Loucy (cell line): ENCODE data around the gene GPR135.

Source experiments
- H2AFZ ChIP-seq: fragments of 200-600 bp; sonication (generic); 2 replicates; pipeline ENCODE4 v1.6.0; 2016; ENCODE audit warnings: antibody characterized with exemption, mild to moderate bottlenecking, low read length, moderate library complexity
- H3F3A ChIP-seq: fragments of 200-600 bp; 2 replicates; pipeline ENCODE4 v1.6.0; 2016; ENCODE audit warnings: antibody characterized with exemption, low read depth, mild to moderate bottlenecking
- H3K27me3 ChIP-seq: fragments of 200-600 bp; sonication (generic); 2 replicates; pipeline ENCODE4 v1.6.1; 2014; ENCODE audit warnings: low read length, mild to moderate bottlenecking; ENCODE audit not compliant: insufficient read depth, poor library complexity, severe bottlenecking
- H3K36me3 ChIP-seq: fragments of 200-600 bp; sonication (generic); 2 replicates; pipeline ENCODE4 v1.6.1; 2016; ENCODE audit warnings: low read length; ENCODE audit not compliant: insufficient read depth
- H3K4me1 ChIP-seq: fragments of 200-600 bp; sonication (generic); 2 replicates; pipeline ENCODE4 v1.5.1; 2014; ENCODE audit warnings: low read length, mild to moderate bottlenecking; ENCODE audit not compliant: insufficient read depth, poor library complexity, severe bottlenecking
- H3K4me2 ChIP-seq: fragments of 200-600 bp; sonication (generic); 2 replicates; pipeline ENCODE4 v1.6.0; 2014; ENCODE audit warnings: antibody characterized with exemption, low read length, low read depth, mild to moderate bottlenecking; ENCODE audit not compliant: poor library complexity, severe bottlenecking
- H3K4me3 ChIP-seq: fragments of 200-600 bp; sonication (generic); 2 replicates; pipeline ENCODE4 v1.5.1; 2014; ENCODE audit warnings: low read length, mild to moderate bottlenecking, mixed read lengths; ENCODE audit not compliant: poor library complexity, severe bottlenecking
- H3K79me2 ChIP-seq: fragments of 200-600 bp; sonication (generic); 2 replicates; pipeline ENCODE4 v1.6.1; 2014; ENCODE audit warnings: low read length; ENCODE audit not compliant: insufficient read depth
- H3K9ac ChIP-seq: fragments of 200-600 bp; sonication (generic); 2 replicates; pipeline ENCODE4 v1.6.0; 2014; ENCODE audit warnings: mild to moderate bottlenecking, low read depth, low read length, moderate library complexity; ENCODE audit not compliant: poor library complexity, severe bottlenecking
- H3K9me2 ChIP-seq: fragments of 200-600 bp; sonication (generic); replicated peaks from 2 replicates; pipeline ENCODE4 v1.6.1; 2016; ENCODE audit warnings: low read depth, low read length, mixed read lengths
- H3K9me3 ChIP-seq: fragments of 200-600 bp; sonication (generic); 2 replicates; pipeline ENCODE4 v1.6.1; 2014; ENCODE audit warnings: mild to moderate bottlenecking, antibody characterized with exemption, low read length, low read depth; ENCODE audit not compliant: insufficient read depth
- H4K20me1 ChIP-seq: fragments of 200-600 bp; sonication (generic); 2 replicates; pipeline ENCODE4 v1.6.0; 2014; ENCODE audit warnings: antibody characterized with exemption, low read length, mild to moderate bottlenecking; ENCODE audit not compliant: insufficient read depth, poor library complexity, severe bottlenecking
- EZH2phosphoT487 ChIP-seq: fragments of 200-600 bp; IDR thresholded peaks from 2 replicates; pipeline ENCODE4 v1.6.1; 2018; ENCODE audit warnings: antibody characterized with exemption, mild to moderate bottlenecking, moderate library complexity, borderline replicate concordance
- TF ChIP-seq, protein P1 (sequence below): fragments of 200-600 bp; sonication (generic); conservative IDR thresholded peaks from 2 replicates; pipeline ENCODE4 v1.5.1; 2014; ENCODE audit warnings: mild to moderate bottlenecking, antibody characterized with exemption, low read length

The GPR135 gene

DNA sequence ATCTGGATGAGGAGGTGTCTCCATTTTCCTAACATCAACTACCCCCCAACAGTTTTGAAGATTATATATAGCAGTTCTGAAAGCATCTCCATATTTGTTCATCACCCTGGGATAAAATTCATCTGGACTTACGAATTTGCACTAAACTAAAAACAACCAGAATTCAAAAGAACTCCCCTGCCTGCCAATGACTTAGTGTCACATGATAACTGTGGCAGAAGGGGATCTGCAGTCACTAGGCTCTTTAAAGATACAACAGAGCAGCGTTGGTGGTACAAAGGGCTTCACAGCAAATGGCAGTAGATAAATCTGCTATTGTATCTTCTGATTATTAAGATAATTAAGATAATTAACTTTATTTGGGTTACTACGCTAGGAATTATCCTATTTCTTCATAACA, 30.1 kb downstream of the GPR135 start:
- H3K4me3 ChIP-seq: no peak overlapping the region
- no peaks in the 10 kb centered on the region for H4K20me1 ChIP-seq
- H3K27me3 ChIP-seq: no peaks in the 10 kb centered on the region
- no peaks in the 10 kb centered on the region for H3K9me2 ChIP-seq
- no peaks in the 10 kb centered on the region for H3F3A ChIP-seq
- no peaks in the 10 kb centered on the region for H3K79me2 ChIP-seq
- no peak overlapping the region for H3K9ac ChIP-seq
- TF ChIP-seq, protein P1, sequence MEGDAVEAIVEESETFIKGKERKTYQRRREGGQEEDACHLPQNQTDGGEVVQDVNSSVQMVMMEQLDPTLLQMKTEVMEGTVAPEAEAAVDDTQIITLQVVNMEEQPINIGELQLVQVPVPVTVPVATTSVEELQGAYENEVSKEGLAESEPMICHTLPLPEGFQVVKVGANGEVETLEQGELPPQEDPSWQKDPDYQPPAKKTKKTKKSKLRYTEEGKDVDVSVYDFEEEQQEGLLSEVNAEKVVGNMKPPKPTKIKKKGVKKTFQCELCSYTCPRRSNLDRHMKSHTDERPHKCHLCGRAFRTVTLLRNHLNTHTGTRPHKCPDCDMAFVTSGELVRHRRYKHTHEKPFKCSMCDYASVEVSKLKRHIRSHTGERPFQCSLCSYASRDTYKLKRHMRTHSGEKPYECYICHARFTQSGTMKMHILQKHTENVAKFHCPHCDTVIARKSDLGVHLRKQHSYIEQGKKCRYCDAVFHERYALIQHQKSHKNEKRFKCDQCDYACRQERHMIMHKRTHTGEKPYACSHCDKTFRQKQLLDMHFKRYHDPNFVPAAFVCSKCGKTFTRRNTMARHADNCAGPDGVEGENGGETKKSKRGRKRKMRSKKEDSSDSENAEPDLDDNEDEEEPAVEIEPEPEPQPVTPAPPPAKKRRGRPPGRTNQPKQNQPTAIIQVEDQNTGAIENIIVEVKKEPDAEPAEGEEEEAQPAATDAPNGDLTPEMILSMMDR: no peak
- TF ChIP-seq EZH2phosphoT487: no peak
- H3K4me1 ChIP-seq: peaks cover 3% of the 10 kb centered on the region
- H3K4me2 ChIP-seq: no peak overlapping the region
- H3K9me3 ChIP-seq: no peaks in the 10 kb centered on the region
- no peak overlapping the region for H2AFZ ChIP-seq
- H3K36me3 ChIP-seq: no peaks in the 10 kb centered on the region

DNA sequence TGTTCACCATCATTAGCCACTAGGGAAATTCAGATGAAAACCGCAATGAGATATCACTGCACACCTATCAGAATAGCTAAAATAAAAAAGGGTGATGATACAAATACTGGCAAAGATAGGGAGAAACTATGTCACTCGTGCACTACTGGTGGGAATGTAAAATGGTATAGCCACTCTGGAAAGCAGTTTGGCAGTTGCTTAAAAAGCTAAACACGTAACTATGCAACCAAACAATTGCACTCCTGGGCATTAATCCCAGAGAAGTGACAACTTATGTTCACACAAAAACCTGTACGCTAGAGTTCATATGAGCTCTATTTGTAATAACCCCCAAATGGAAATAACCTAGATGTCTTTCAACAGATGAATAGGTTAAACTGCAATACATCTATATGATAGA, 35.4 kb downstream of the GPR135 start:
- H3K9me2 ChIP-seq: no peaks in the 10 kb centered on the region
- TF ChIP-seq, protein P1: no peak
- no peak for TF ChIP-seq EZH2phosphoT487
- no peak overlapping the region for H3K9ac ChIP-seq
- no peaks in the 10 kb centered on the region for H3K9me3 ChIP-seq
- no peaks in the 10 kb centered on the region for H3K36me3 ChIP-seq
- H3K4me1 ChIP-seq: no peaks in the 10 kb centered on the region
- no peak overlapping the region for H3K4me2 ChIP-seq
- no peaks in the 10 kb centered on the region for H3F3A ChIP-seq
- H4K20me1 ChIP-seq: no peaks in the 10 kb centered on the region
- no peaks in the 10 kb centered on the region for H3K79me2 ChIP-seq
- no peak overlapping the region for H3K4me3 ChIP-seq
- H3K27me3 ChIP-seq: no peaks in the 10 kb centered on the region
- H2AFZ ChIP-seq: no peak overlapping the region

DNA sequence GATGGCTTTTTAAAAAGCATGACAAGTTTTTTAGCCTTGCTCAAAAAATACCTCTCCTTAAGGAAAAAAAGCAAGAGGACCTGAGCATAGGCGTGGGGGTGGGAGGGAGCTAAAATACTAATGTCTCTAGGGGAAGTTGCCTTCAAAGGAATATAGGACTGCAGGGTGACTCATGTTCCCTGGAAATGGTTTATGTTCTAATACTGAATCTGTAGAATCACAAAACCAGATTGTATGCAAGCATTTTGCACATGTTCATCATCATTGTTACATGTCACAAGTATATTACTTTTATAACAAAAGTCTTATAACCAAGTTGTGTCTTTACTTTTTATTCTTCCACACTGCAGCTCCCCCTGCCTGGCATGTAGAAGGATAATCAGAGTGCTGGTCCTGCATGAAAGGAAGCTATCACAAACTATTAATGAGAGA, 36.6 kb downstream of the GPR135 start:
- H3K79me2 ChIP-seq: no peaks in the 10 kb centered on the region
- no peaks in the 10 kb centered on the region for H4K20me1 ChIP-seq
- TF ChIP-seq EZH2phosphoT487: no peak
- TF ChIP-seq, protein P1: peak; percentile 30; the same call in 1 of the 2 replicates
- no peaks in the 10 kb centered on the region for H3K9me2 ChIP-seq
- no peaks in the 10 kb centered on the region for H3K9me3 ChIP-seq
- no peaks in the 10 kb centered on the region for H3F3A ChIP-seq
- no peak overlapping the region for H3K9ac ChIP-seq
- H3K27me3 ChIP-seq: no peaks in the 10 kb centered on the region
- H3K36me3 ChIP-seq: no peaks in the 10 kb centered on the region
- no peak overlapping the region for H3K4me2 ChIP-seq
- no peak overlapping the region for H2AFZ ChIP-seq
- H3K4me3 ChIP-seq: no peak overlapping the region
- no peaks in the 10 kb centered on the region for H3K4me1 ChIP-seq
